DMS153 treated with DMSO at 0.1 percent for 48 hours (cell line): Measurements from ENCODE around the gene PTPRN2.

Experiments
- DNase-seq: peaks from one replicate; lab custom pipeline; 2025; ENCODE audit not compliant: unreplicated experiment; lab: John Stamatoyannopoulos, UW

The PTPRN2 gene

GRCh38 chr7:158558816-158559215 lies 28.8 kb downstream of the PTPRN2 start:
- DNase-seq = no peak

GRCh38 chr7:158557441-158557755 lies 30.2 kb downstream of the PTPRN2 start:
- DNase-seq = no peak

GRCh38 chr7:158556721-158557440 lies 30.7 kb downstream of the PTPRN2 start:
- DNase-seq = no peak

- DNase-seq = no peak
Measured at GRCh38 chr7:158555034-158555520, 32.5 kb downstream of the PTPRN2 start.

- no peak for DNase-seq
Measured at GRCh38 chr7:158550886-158551452, 36.7 kb downstream of the PTPRN2 start.

GRCh38 chr7:158550394-158550700 lies 37.3 kb downstream of the PTPRN2 start:
- DNase-seq = no peak

- DNase-seq = no peak
Measured at GRCh38 chr7:158549616-158550393, 37.8 kb downstream of the PTPRN2 start.

GRCh38 chr7:158549176-158549615 lies 38.4 kb downstream of the PTPRN2 start:
- no peak for DNase-seq

GRCh38 chr7:158548726-158549125 lies 38.9 kb downstream of the PTPRN2 start:
- DNase-seq = no peak

GRCh38 chr7:158547817-158548216 lies 39.8 kb downstream of the PTPRN2 start:
- DNase-seq = no peak

- DNase-seq = no peak
Measured at GRCh38 chr7:158546626-158547025, 41.0 kb downstream of the PTPRN2 start.

- no peak for DNase-seq
Measured at GRCh38 chr7:158546214-158546613, 41.4 kb downstream of the PTPRN2 start.

- DNase-seq = no peak
Measured at GRCh38 chr7:158544708-158545107, 42.9 kb downstream of the PTPRN2 start.

- no peak for DNase-seq
Measured at GRCh38 chr7:158543840-158544239, 43.8 kb downstream of the PTPRN2 start.

- no peak for DNase-seq
Measured at GRCh38 chr7:158542651-158543566, 44.7 kb downstream of the PTPRN2 start.

GRCh38 chr7:158541346-158542010 lies 46.1 kb downstream of the PTPRN2 start:
- no peak for DNase-seq

GRCh38 chr7:158539711-158540146 lies 47.9 kb downstream of the PTPRN2 start:
- no peak for DNase-seq

GRCh38 chr7:158538156-158538946 lies 49.3 kb downstream of the PTPRN2 start:
- DNase-seq = no peak

GRCh38 chr7:158537516-158537882 lies 50.1 kb downstream of the PTPRN2 start:
- DNase-seq = no peak
